H1 (cell line): ENCODE measurements around the gene LYSMD3. TPM values are rescaled to one million over a fixed set of nuclear protein-coding genes. Genes with fewer than 3 reads are reported as not detected.

ENCODE experiments used
- CTCF ChIA-PET: fragments of 300-600 bp; sonication (Branson Sonifier 250); formaldehyde crosslinking; loops from one replicate; lab custom pipeline; 2021; ENCODE audit not compliant: partially characterized antibody; lab: Charles Lee
- POLR2A ChIA-PET: fragments of 300-600 bp; sonication (Branson Sonifier 250); formaldehyde crosslinking; loops from one replicate; lab custom pipeline; 2021; ENCODE audit warnings: inconsistent platforms; ENCODE audit not compliant: partially characterized antibody; lab: Charles Lee
- DNase-seq, 2 experiments: peaks; one replicate each; pipeline versions ENCODE4 v3.0.0 to v3.0.0-alpha.2; 2010 to 2022; ENCODE audit warnings: low spot score in 2 of 2, low read depth in 1 of 2, mixed read lengths in 1 of 2
- FAIRE-seq: peaks from 2 replicates; lab custom pipeline; 2011; peaks lifted over from hg19 to GRCh38; lab: Jason Lieb, UNC
- H2AFZ ChIP-seq: 2 replicates; pipeline ENCODE4 v1.8.1; 2012; ENCODE audit warnings: low read length, inconsistent platforms
- H2AK5ac ChIP-seq: 2 replicates; pipeline ENCODE4 v1.6.1; 2013; ENCODE audit warnings: low read depth, low read length
- H2BK120ac ChIP-seq: replicated peaks from 2 replicates; pipeline ENCODE3; 2013; ENCODE audit warnings: low read depth, low read length, inconsistent platforms
- H2BK12ac ChIP-seq: 2 replicates; pipeline ENCODE4 v1.6.1; 2013; ENCODE audit warnings: low read depth, low read length
- H2BK15ac ChIP-seq: 2 replicates; pipeline ENCODE4 v1.6.1; 2013; ENCODE audit warnings: low read length
- H2BK20ac ChIP-seq: 2 replicates; pipeline ENCODE4 v1.6.1; 2013; ENCODE audit warnings: low read length
- H2BK5ac ChIP-seq: 2 replicates; pipeline ENCODE4 v1.6.1; 2013; ENCODE audit warnings: low read depth, low read length
- H3K14ac ChIP-seq: 2 replicates; pipeline ENCODE4 v1.6.1; 2013; ENCODE audit warnings: inconsistent platforms; ENCODE audit not compliant: insufficient read length
- H3K18ac ChIP-seq: 2 replicates; pipeline ENCODE4 v1.6.1; 2013; ENCODE audit warnings: low read length; ENCODE audit errors: extremely low read depth
- H3K23ac ChIP-seq: 2 replicates; pipeline ENCODE4 v1.6.1; 2013; ENCODE audit warnings: inconsistent platforms; ENCODE audit not compliant: insufficient read length
- H3K23me2 ChIP-seq: 2 replicates; pipeline ENCODE4 v1.6.1; 2013; ENCODE audit warnings: low read depth, low read length
- H3K27ac ChIP-seq: 2 replicates; pipeline ENCODE4 v1.6.1; 2011; ENCODE audit warnings: low read depth, low read length, inconsistent platforms
- H3K27me3 ChIP-seq, 4 experiments: replicated peaks in 1 of 4; 1 replicate in 1 of 4; 2 replicates in 3 of 4; pipeline versions ENCODE4 v1.6.1 to v1.8.1; 2011 to 2013; ENCODE audit warnings: low read length in 3 of 4, mild to moderate bottlenecking in 3 of 4, inconsistent platforms in 2 of 4, mixed read lengths in 2 of 4, moderate library complexity in 1 of 4; ENCODE audit not compliant: control insufficient read depth in 3 of 4, insufficient read depth in 3 of 4; ENCODE audit errors: extremely low read depth in 1 of 4
- H3K36me3 ChIP-seq, 4 experiments: 2 replicates each; pipeline versions ENCODE4 v1.6.1 to v1.8.1; 2011 to 2013; ENCODE audit warnings: mild to moderate bottlenecking in 4 of 4, low read length in 3 of 4, moderate library complexity in 2 of 4, control low read depth in 1 of 4, inconsistent platforms in 1 of 4; ENCODE audit not compliant: insufficient read depth in 4 of 4, control insufficient read depth in 2 of 4
- H3K4ac ChIP-seq: replicated peaks from 2 replicates; pipeline ENCODE3; 2013; ENCODE audit warnings: low read length, low read depth, mixed read lengths, inconsistent platforms; ENCODE audit not compliant: insufficient read length
- H3K4me1 ChIP-seq, 4 experiments: replicated peaks in 1 of 4; 1 replicate in 1 of 4; 2 replicates in 3 of 4; pipeline versions ENCODE4 v1.6.1 to v1.8.1; 2011 to 2013; ENCODE audit warnings: low read length in 3 of 4, inconsistent platforms in 2 of 4, mixed read lengths in 1 of 4; ENCODE audit not compliant: insufficient read depth in 4 of 4, control insufficient read depth in 3 of 4
- H3K4me2 ChIP-seq, 2 experiments: 2 replicates each; pipeline versions ENCODE4 v1.6.1 to v1.8.1; 2011 to 2013; ENCODE audit warnings: low read depth in 2 of 2, low read length in 2 of 2, control low read depth in 1 of 2, inconsistent platforms in 1 of 2, mild to moderate bottlenecking in 1 of 2; ENCODE audit not compliant: insufficient read depth in 1 of 2
- H3K4me3 ChIP-seq, 4 experiments: fragments of 200-600, 300-600 bp in 1 of 4; sonication (generic), shearing (Covaris generic), sonication (Bioruptor Twin) in 1 of 4; 2 replicates each; pipeline versions ENCODE4 v1.5.1 to v1.8.1; 2011 to 2016; ENCODE audit warnings: low read length in 4 of 4, low read depth in 3 of 4, control low read depth in 2 of 4, inconsistent platforms in 2 of 4, mild to moderate bottlenecking in 2 of 4, mixed read lengths in 1 of 4, moderate library complexity in 1 of 4; ENCODE audit not compliant: insufficient read depth in 2 of 4; ENCODE audit errors: extremely low read depth in 1 of 4
- H3K56ac ChIP-seq: replicated peaks from 2 replicates; pipeline ENCODE3; 2013; ENCODE audit warnings: low read depth, mild to moderate bottlenecking, mixed read lengths, low read length, inconsistent platforms; ENCODE audit not compliant: insufficient read length
- H3K79me1 ChIP-seq: 2 replicates; pipeline ENCODE4 v1.6.1; 2013; ENCODE audit warnings: low read depth, low read length, control low read depth
- H3K79me2 ChIP-seq, 2 experiments: 2 replicates each; pipeline versions ENCODE4 v1.6.1 to v1.8.1; 2012 to 2013; ENCODE audit warnings: low read length in 2 of 2, mild to moderate bottlenecking in 2 of 2, inconsistent platforms in 1 of 2; ENCODE audit not compliant: insufficient read depth in 2 of 2, control insufficient read depth in 1 of 2
- H3K9ac ChIP-seq, 4 experiments: replicated peaks in 1 of 4; 1 replicate in 1 of 4; 2 replicates in 3 of 4; pipeline versions ENCODE4 v1.6.1 to v1.8.1; 2011 to 2013; ENCODE audit warnings: low read depth in 3 of 4, low read length in 3 of 4, control low read depth in 2 of 4, mild to moderate bottlenecking in 2 of 4, moderate library complexity in 2 of 4, inconsistent platforms in 1 of 4; ENCODE audit errors: extremely low read depth in 1 of 4
- H3K9me3 ChIP-seq, 2 experiments: 2 replicates each; pipeline versions ENCODE4 v1.6.1 to v1.8.1; 2012 to 2013; ENCODE audit warnings: mild to moderate bottlenecking in 2 of 2, moderate library complexity in 2 of 2, control low read depth in 1 of 2, inconsistent platforms in 1 of 2, low read depth in 1 of 2, low read length in 1 of 2, mixed read lengths in 1 of 2; ENCODE audit not compliant: insufficient read depth in 2 of 2
- H4K20me1 ChIP-seq, 2 experiments: replicated peaks in 1 of 2; 2 replicates each; pipeline versions ENCODE3 to v1.8.1; 2011 to 2013; ENCODE audit warnings: inconsistent platforms in 2 of 2, low read length in 2 of 2, mild to moderate bottlenecking in 1 of 2; ENCODE audit not compliant: insufficient read depth in 2 of 2, control insufficient read depth in 1 of 2
- H4K5ac ChIP-seq: 2 replicates; pipeline ENCODE4 v1.6.1; 2013; ENCODE audit warnings: low read length, low read depth, mixed read lengths, inconsistent platforms; ENCODE audit not compliant: insufficient read length
- H4K8ac ChIP-seq: 2 replicates; pipeline ENCODE4 v1.8.0; 2013; ENCODE audit warnings: mild to moderate bottlenecking, moderate library complexity, low read length, inconsistent platforms; ENCODE audit not compliant: insufficient read depth; ENCODE audit errors: extremely low read depth
- H4K91ac ChIP-seq: replicated peaks from 2 replicates; pipeline ENCODE3; 2013; ENCODE audit warnings: low read length, mixed read lengths, inconsistent platforms; ENCODE audit not compliant: insufficient read length
- polyA plus RNA-seq, 7 experiments: library from polyadenylated mRNA; depleted of rRNA in 3 of 7; stranded (reverse) in 5 of 7; unstranded in 2 of 7; fragments of >200 nt in 5 of 7; fragments of 200-250 nt in 2 of 7; gene quantifications; 1 replicate in 5 of 7; 2 replicates in 1 of 7; 4 replicates in 1 of 7; pipeline versions ENCODE4 v1.2.1 to v1.2.3, GENCODE V29; 2011 to 2013; ENCODE audit warnings: missing spikeins in 2 of 7, mixed read lengths in 2 of 7
- total RNA-seq: library from RNA; stranded (reverse); fragmentation: NEBNext Ultra II Directional; extraction: Animal tissue kit (Norgen Biotek cat#: 25700); gene quantifications from 2 replicates; pipeline ENCODE4 v1.2.1, GENCODE V29; 2021
- TF ChIP-seq, protein P1 (sequence below): fragments of 300-600 bp; sonication (generic); IDR thresholded peaks from 2 replicates; pipeline ENCODE4 v1.7.1; 2012; ENCODE audit warnings: low read length, moderate library complexity, mild to moderate bottlenecking, inconsistent platforms; ENCODE audit not compliant: insufficient replicate concordance

LYSMD3 gene
- total and polyA plus RNA-seq, 2 of the 8 experiments (the other 6 are each of a cell fraction or from before 2014, with no cell fraction given): 3.7 to 14.9 TPM

DNA sequence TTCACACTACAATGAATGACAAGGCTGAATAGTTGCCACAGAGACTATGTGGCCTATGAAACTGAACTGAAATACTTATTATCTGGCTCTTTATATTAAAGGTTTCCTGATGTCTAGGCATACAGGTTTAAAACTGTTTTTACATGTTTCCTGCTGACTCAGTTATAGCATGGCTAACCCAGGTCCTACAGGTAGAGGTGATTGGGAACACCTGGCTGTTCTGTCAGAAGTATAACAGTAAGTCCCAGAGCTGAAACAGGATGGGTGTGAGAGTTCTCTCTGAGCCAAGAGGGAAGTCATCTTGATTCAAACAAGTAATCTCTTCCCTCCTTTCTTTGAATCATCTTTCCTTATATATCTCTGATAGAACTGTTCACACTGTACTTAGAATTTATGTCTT, 24.3 kb upstream of the LYSMD3 start:
- Histone ChIP-seq H3K27me3 (no peaks in the 10 kb centered on the region), H3K79me1 (no peaks in the 10 kb centered on the region), H2BK5ac (no peak overlapping the region), H3K79me2 (no peaks in the 10 kb centered on the region), H3K56ac (no peak overlapping the region), H4K20me1 (no peaks in the 10 kb centered on the region), H4K91ac (no peak overlapping the region), H2AFZ (no peak overlapping the region), H3K4me1 (peaks cover 3 to 14% (median 8%) of the 10 kb centered on the region in 4 experiments; a peak in 6 of 7 replicates), H2BK12ac (no peak overlapping the region), H3K36me3 (no peaks in the 10 kb centered on the region), H3K4ac (no peak overlapping the region), H3K14ac (no peak overlapping the region), H4K8ac (no peak overlapping the region), H3K23ac (no peak overlapping the region), H3K27ac (no peak overlapping the region), H3K4me2 (no peak overlapping the region), H2BK20ac (no peak overlapping the region), H4K5ac (no peak overlapping the region), H2BK120ac (no peak overlapping the region), H3K18ac (peak overlapping the region; percentile 52; the same call in 1 of the 2 replicates), H3K9ac (no peak overlapping the region), H3K4me3 (no peak overlapping the region), H2BK15ac (no peak overlapping the region), H3K9me3 (no peaks in the 10 kb centered on the region), H3K23me2 (peaks cover 5% of the 10 kb centered on the region; the same call in 1 of the 2 replicates), H2AK5ac (no peak overlapping the region)
- FAIRE-seq: no peak
- ChIA-PET POLR2A (interaction anchor here (1.8 kb wide), 1 partner anchor 9 kb away, joined by 6 read pairs; no protein-coding TSS in a partner anchor), CTCF (interaction anchor here (1.5 kb wide), 1 partner anchor 51 kb away, joined by 4 read pairs; no protein-coding TSS in a partner anchor)
- DNase-seq: no peak
- TF ChIP-seq, protein P1, sequence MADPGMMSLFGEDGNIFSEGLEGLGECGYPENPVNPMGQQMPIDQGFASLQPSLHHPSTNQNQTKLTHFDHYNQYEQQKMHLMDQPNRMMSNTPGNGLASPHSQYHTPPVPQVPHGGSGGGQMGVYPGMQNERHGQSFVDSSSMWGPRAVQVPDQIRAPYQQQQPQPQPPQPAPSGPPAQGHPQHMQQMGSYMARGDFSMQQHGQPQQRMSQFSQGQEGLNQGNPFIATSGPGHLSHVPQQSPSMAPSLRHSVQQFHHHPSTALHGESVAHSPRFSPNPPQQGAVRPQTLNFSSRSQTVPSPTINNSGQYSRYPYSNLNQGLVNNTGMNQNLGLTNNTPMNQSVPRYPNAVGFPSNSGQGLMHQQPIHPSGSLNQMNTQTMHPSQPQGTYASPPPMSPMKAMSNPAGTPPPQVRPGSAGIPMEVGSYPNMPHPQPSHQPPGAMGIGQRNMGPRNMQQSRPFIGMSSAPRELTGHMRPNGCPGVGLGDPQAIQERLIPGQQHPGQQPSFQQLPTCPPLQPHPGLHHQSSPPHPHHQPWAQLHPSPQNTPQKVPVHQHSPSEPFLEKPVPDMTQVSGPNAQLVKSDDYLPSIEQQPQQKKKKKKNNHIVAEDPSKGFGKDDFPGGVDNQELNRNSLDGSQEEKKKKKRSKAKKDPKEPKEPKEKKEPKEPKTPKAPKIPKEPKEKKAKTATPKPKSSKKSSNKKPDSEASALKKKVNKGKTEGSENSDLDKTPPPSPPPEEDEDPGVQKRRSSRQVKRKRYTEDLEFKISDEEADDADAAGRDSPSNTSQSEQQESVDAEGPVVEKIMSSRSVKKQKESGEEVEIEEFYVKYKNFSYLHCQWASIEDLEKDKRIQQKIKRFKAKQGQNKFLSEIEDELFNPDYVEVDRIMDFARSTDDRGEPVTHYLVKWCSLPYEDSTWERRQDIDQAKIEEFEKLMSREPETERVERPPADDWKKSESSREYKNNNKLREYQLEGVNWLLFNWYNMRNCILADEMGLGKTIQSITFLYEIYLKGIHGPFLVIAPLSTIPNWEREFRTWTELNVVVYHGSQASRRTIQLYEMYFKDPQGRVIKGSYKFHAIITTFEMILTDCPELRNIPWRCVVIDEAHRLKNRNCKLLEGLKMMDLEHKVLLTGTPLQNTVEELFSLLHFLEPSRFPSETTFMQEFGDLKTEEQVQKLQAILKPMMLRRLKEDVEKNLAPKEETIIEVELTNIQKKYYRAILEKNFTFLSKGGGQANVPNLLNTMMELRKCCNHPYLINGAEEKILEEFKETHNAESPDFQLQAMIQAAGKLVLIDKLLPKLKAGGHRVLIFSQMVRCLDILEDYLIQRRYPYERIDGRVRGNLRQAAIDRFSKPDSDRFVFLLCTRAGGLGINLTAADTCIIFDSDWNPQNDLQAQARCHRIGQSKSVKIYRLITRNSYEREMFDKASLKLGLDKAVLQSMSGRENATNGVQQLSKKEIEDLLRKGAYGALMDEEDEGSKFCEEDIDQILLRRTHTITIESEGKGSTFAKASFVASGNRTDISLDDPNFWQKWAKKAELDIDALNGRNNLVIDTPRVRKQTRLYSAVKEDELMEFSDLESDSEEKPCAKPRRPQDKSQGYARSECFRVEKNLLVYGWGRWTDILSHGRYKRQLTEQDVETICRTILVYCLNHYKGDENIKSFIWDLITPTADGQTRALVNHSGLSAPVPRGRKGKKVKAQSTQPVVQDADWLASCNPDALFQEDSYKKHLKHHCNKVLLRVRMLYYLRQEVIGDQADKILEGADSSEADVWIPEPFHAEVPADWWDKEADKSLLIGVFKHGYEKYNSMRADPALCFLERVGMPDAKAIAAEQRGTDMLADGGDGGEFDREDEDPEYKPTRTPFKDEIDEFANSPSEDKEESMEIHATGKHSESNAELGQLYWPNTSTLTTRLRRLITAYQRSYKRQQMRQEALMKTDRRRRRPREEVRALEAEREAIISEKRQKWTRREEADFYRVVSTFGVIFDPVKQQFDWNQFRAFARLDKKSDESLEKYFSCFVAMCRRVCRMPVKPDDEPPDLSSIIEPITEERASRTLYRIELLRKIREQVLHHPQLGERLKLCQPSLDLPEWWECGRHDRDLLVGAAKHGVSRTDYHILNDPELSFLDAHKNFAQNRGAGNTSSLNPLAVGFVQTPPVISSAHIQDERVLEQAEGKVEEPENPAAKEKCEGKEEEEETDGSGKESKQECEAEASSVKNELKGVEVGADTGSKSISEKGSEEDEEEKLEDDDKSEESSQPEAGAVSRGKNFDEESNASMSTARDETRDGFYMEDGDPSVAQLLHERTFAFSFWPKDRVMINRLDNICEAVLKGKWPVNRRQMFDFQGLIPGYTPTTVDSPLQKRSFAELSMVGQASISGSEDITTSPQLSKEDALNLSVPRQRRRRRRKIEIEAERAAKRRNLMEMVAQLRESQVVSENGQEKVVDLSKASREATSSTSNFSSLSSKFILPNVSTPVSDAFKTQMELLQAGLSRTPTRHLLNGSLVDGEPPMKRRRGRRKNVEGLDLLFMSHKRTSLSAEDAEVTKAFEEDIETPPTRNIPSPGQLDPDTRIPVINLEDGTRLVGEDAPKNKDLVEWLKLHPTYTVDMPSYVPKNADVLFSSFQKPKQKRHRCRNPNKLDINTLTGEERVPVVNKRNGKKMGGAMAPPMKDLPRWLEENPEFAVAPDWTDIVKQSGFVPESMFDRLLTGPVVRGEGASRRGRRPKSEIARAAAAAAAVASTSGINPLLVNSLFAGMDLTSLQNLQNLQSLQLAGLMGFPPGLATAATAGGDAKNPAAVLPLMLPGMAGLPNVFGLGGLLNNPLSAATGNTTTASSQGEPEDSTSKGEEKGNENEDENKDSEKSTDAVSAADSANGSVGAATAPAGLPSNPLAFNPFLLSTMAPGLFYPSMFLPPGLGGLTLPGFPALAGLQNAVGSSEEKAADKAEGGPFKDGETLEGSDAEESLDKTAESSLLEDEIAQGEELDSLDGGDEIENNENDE: no peak
